Gastrocnemius medialis (tissue), 4 donors: ENCODE measurements around the gene SLC5A12. TPM values are rescaled to one million over a fixed set of nuclear protein-coding genes. Genes with fewer than 3 reads are reported as not detected.

Source experiments
- ATAC-seq, 2 donors: fragments of 150-250 bp; one replicate each; pipeline ENCODE4 v1.9.1; 2016
- DNase-seq, 2 donors: peaks; one replicate each; pipeline ENCODE4 v3.0.0-alpha.2; 2019
- H3K27ac ChIP-seq, 4 donors: fragments of 200-600 bp; sonication (generic); 1 replicate in 1 of 4; 2 replicates in 3 of 4; pipeline ENCODE4 v1.5.1; 2016 to 2018; ENCODE audit warnings: mild to moderate bottlenecking in 2 of 4, moderate library complexity in 1 of 4
- H3K27me3 ChIP-seq, 3 donors: fragments of 200-600 bp; sonication (generic) in 2 of 3; 1 replicate in 1 of 3; 2 replicates in 2 of 3; pipeline versions ENCODE4 v1.5.1 to v1.6.0; 2016 to 2019; ENCODE audit warnings: mild to moderate bottlenecking in 1 of 3, moderate library complexity in 1 of 3
- H3K36me3 ChIP-seq, 2 donors: fragments of 200-600 bp; sonication (generic) in 1 of 2; one replicate each; pipeline ENCODE4 v1.5.1; 2017 to 2018
- H3K4me1 ChIP-seq, 2 donors: fragments of 200-600 bp; sonication (generic) in 1 of 2; one replicate each; pipeline ENCODE4 v1.5.1; 2016 to 2017; ENCODE audit warnings: mild to moderate bottlenecking in 2 of 2
- H3K4me3 ChIP-seq, 4 donors: fragments of 200-600 bp; sonication (generic) in 3 of 4; 1 replicate in 1 of 4; 2 replicates in 3 of 4; pipeline ENCODE4 v1.5.1; 2016 to 2019; ENCODE audit warnings: mild to moderate bottlenecking in 2 of 4
- H3K9me3 ChIP-seq, 3 donors: fragments of 200-600 bp; sonication (generic) in 2 of 3; 1 replicate in 1 of 3; 2 replicates in 2 of 3; pipeline ENCODE4 v1.5.1; 2016 to 2019
- POLR2A ChIP-seq, 2 donors: fragments of 450-650 bp; IDR thresholded peaks; one replicate each; pipeline ENCODE4 v1.6.1; 2017; ENCODE audit warnings: antibody characterized with exemption in 2 of 2, mild to moderate bottlenecking in 2 of 2, moderate library complexity in 2 of 2
- in situ Hi-C, 4 donors: fragments of 200-750 bp; cut with MboI; loops; one replicate each; pipeline versions ENCODE4 v1.15.0 to v1.8.0; 2017; ENCODE audit warnings: low sequenced_read_pairs in 4 of 4
- intact Hi-C: fragments of 100-400 bp; cut with DNase I; formaldehyde crosslinking; loops from one replicate; pipeline ENCODE4 v1.15.1; 2023; ENCODE audit warnings: low total_unique reads
- total RNA-seq, 4 donors: library from RNA; depleted of rRNA; stranded (reverse); fragments of >200 nt; gene quantifications; one replicate each; pipeline versions ENCODE4 v1.1.0 to v1.2.3, GENCODE V29; 2016
- TF ChIP-seq, protein P1 (sequence below), 5 experiments: fragments of 450-650 bp in 3 of 5; fragments of 200-600 bp in 2 of 5; sonication (generic) in 2 of 5; IDR thresholded peaks in 4 of 5; conservative IDR thresholded peaks in 1 of 5; 1 replicate in 4 of 5; 2 replicates in 1 of 5; pipeline ENCODE4 v1.5.1; 2016 to 2019; ENCODE audit warnings: antibody characterized with exemption in 5 of 5, mild to moderate bottlenecking in 3 of 5, moderate library complexity in 3 of 5

SLC5A12 gene
- total RNA-seq, 4 donors from 2014 or later = not detected

DNA sequence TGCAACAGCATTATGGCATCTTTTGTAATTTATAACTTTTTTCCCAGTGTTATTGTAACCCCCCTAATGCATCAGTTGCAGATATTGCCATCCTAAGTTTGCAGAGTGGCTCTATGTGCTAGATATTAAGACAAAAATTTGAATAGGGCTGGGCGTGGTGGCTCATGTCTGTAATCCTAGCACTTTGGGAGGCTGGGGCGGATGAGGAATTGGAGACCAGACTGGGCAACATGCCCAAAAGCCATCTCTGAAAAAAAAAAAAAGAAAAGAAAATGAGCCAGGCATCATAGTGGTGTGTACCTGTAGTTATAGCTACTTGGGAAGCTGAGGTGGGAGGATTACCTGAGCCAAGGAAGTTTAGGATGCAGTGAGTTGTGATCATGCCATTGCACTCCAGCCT is 99.7 kb downstream of the SLC5A12 start:
- no peaks in the 10 kb centered on the region for H3K36me3 ChIP-seq
- H3K4me1 ChIP-seq = no peaks in the 10 kb centered on the region
- no peaks in the 10 kb centered on the region for H3K27me3 ChIP-seq
- H3K27ac ChIP-seq = no peak overlapping the region
- in situ Hi-C loops (no loop called here), intact Hi-C loops (no loop called here)
- no peaks in the 10 kb centered on the region for H3K9me3 ChIP-seq
- H3K4me3 ChIP-seq = no peak overlapping the region
- no peak for TF ChIP-seq POLR2A (IDR thresholded peaks at IDR 0.05)
- TF ChIP-seq, protein P1, sequence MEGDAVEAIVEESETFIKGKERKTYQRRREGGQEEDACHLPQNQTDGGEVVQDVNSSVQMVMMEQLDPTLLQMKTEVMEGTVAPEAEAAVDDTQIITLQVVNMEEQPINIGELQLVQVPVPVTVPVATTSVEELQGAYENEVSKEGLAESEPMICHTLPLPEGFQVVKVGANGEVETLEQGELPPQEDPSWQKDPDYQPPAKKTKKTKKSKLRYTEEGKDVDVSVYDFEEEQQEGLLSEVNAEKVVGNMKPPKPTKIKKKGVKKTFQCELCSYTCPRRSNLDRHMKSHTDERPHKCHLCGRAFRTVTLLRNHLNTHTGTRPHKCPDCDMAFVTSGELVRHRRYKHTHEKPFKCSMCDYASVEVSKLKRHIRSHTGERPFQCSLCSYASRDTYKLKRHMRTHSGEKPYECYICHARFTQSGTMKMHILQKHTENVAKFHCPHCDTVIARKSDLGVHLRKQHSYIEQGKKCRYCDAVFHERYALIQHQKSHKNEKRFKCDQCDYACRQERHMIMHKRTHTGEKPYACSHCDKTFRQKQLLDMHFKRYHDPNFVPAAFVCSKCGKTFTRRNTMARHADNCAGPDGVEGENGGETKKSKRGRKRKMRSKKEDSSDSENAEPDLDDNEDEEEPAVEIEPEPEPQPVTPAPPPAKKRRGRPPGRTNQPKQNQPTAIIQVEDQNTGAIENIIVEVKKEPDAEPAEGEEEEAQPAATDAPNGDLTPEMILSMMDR (IDR thresholded peaks at IDR 0.05 in 4 of 5, conservative IDR thresholded peaks at IDR 0.05 in 1 of 5) = no peak
- no peak for DNase-seq
- no peak for ATAC-seq

DNA sequence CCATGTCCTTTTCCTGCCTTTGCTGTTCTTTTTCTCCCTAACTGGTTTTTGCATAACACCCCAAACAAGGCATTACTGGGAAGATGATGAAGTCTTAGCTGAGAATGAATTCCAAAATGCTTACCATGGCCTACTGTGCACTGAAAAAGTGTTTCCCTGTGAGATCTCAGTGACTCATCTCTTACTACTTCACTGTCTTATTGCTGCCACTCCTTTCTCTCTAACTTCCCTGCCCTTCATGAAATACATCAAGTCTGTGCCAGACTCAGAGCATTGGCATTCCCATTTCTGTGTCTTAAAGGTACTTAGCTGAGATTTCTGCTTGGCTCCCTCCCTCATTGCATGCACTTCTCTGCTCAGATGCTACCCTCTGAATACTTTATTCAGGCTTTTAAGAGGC is 100.7 kb downstream of the SLC5A12 start:
- H3K4me1 ChIP-seq = no peaks in the 10 kb centered on the region
- no peak for TF ChIP-seq POLR2A (IDR thresholded peaks at IDR 0.05)
- TF ChIP-seq, protein P1 (IDR thresholded peaks at IDR 0.05 in 4 of 5, conservative IDR thresholded peaks at IDR 0.05 in 1 of 5) = no peak
- no peak overlapping the region for H3K27ac ChIP-seq
- DNase-seq = no peak
- no peaks in the 10 kb centered on the region for H3K27me3 ChIP-seq
- ATAC-seq = no peak
- no peaks in the 10 kb centered on the region for H3K36me3 ChIP-seq
- intact Hi-C loops = no loop called here
- in situ Hi-C loops = no loop called here
- H3K4me3 ChIP-seq = no peak overlapping the region
- H3K9me3 ChIP-seq = no peaks in the 10 kb centered on the region

DNA sequence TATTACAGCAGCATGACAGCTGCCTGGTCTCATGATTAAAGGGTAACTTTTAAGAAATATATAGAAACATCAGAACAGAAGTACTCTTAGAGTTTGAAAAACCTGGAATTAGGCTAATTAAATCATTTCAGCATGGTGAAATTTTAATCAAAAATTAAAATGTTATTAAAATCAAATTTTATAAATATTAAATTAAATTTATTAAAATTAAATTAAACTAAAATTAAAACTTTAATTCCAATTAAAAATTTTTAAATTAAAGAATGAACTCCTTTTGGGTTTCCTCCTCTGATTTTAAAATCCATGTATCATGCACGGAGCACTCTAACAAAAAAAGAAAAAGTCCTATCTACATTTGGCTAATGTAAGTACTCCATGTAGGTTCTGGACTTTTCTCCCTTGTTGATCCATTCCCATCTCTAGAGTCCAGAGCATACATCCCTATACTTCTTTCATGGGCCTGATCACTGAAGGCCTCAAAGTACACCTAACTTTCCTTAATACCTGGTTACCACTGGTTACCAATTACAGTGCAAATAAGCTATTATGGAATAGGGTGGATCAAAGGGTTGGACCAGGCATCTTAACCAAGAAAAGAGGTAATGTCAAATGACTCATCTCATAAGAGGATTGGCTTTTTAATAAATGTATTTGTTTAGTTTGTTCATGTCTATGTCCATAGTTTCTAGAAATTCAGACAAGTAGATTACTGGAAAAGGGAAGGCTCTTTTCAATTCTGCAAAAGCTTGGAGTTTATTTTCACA is 101.4 kb downstream of the SLC5A12 start:
- Histone ChIP-seq H3K4me1 (no peaks in the 10 kb centered on the region), H3K9me3 (no peaks in the 10 kb centered on the region), H3K4me3 (no peak overlapping the region), H3K27me3 (no peaks in the 10 kb centered on the region), H3K36me3 (no peaks in the 10 kb centered on the region), H3K27ac (no peak overlapping the region)
- ATAC-seq (no peak), DNase-seq (no peak)
- in situ Hi-C loops (no loop called here), intact Hi-C loops (no loop called here)
- TF ChIP-seq, protein P1 (IDR thresholded peaks at IDR 0.05 in 4 of 5, conservative IDR thresholded peaks at IDR 0.05 in 1 of 5) = no peak
- TF ChIP-seq POLR2A (IDR thresholded peaks at IDR 0.05) = no peak

DNA sequence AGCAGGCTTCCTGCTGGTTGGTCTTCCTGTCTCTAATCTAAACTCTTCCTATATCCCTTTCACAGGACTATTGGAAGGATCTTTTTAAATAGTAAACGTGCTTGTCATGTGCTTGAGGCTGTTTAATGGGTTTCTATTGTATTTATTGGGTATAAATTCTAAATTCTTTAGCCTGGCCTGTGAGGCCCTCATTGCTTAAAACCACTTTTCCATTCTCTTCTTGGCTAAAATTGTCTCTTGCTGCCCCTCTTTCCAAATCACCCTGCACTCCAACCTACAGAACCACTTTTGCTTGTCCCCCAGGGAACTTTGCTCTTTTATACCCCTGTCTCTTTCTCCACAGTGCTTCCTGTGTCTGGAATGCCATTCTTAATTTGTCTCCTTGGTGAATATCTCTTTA is 103.4 kb downstream of the SLC5A12 start:
- Histone ChIP-seq H3K4me1 (no peaks in the 10 kb centered on the region), H3K36me3 (no peaks in the 10 kb centered on the region), H3K9me3 (no peaks in the 10 kb centered on the region), H3K27me3 (no peaks in the 10 kb centered on the region), H3K27ac (no peak overlapping the region), H3K4me3 (no peak overlapping the region)
- in situ Hi-C loops (no loop called here), intact Hi-C loops (no loop called here)
- TF ChIP-seq, protein P1 (IDR thresholded peaks at IDR 0.05 in 4 of 5, conservative IDR thresholded peaks at IDR 0.05 in 1 of 5) = no peak
- no peak for TF ChIP-seq POLR2A (IDR thresholded peaks at IDR 0.05)
- ATAC-seq (no peak), DNase-seq (no peak)

Other genes with a start within 250 kb of the SLC5A12 start
- not detected for gene MUC15, start 149.8 kb downstream of the SLC5A12 start, total RNA-seq